Mucosa of descending colon (tissue), 3 donors: ENCODE data around the gene CALCOCO1. TPM values are rescaled to one million over a fixed set of nuclear protein-coding genes. Genes with fewer than 3 reads are reported as not detected.

ENCODE experiments used
- ATAC-seq: fragments of 200-7000 bp; cut with Tn5 transposase; one replicate; pipeline ENCODE4 v1.9.1; 2020; ENCODE audit warnings: mild to moderate bottlenecking, moderate library complexity
- DNase-seq, 3 donors: peaks; one replicate each; pipeline ENCODE4 v3.0.0-alpha.2; 2020
- H3K36me3 ChIP-seq: fragments of 200-600 bp; one replicate; pipeline ENCODE4 v1.8.0; 2021; ENCODE audit warnings: low read depth, mild to moderate bottlenecking
- H3K4me1 ChIP-seq: fragments of 200-600 bp; one replicate; pipeline ENCODE4 v1.8.0; 2021; ENCODE audit warnings: low read depth, mild to moderate bottlenecking
- H3K4me3 ChIP-seq: fragments of 200-600 bp; one replicate; pipeline ENCODE4 v1.8.0; 2021; ENCODE audit warnings: mild to moderate bottlenecking
- H3K9me3 ChIP-seq: fragments of 200-600 bp; one replicate; pipeline ENCODE4 v1.8.0; 2021; ENCODE audit warnings: mild to moderate bottlenecking
- intact Hi-C, 2 donors: fragments of 100-400 bp; cut with DNase I in 1 of 2; cut with micrococcal nuclease in 1 of 2; formaldehyde crosslinking; loops; one replicate each; pipeline versions ENCODE4 v1.11.0 to v1.11.1; 2022; cut with DNase I, micrococcal nuclease
- total RNA-seq, 3 donors: library from RNA; stranded (reverse); fragmentation: NEBNext Ultra II Directional in 2 of 3; extraction: Animal tissue kit (Norgen Biotek cat#: 25700) in 2 of 3; gene quantifications; one replicate each; pipeline versions ENCODE4 v1.2.1 to v1.2.4, GENCODE V29; 2021 to 2023
- TF ChIP-seq, protein P1 (sequence below): fragments of 200-600 bp; IDR thresholded peaks from one replicate; pipeline ENCODE4 v1.8.0; 2022; ENCODE audit warnings: antibody characterized with exemption, mild to moderate bottlenecking
- donor health status: DM: no; HTN: no; CAD: no; lungs with moderate emphysema.
- donor health status: DM: no; HTN: no; CAD: no.
- donor health status: DM: no; HTN: yes; CAD: no.

Gene CALCOCO1
- total RNA-seq, 3 donors from 2014 or later = 62.2 to 235 (median 119) TPM

DNA sequence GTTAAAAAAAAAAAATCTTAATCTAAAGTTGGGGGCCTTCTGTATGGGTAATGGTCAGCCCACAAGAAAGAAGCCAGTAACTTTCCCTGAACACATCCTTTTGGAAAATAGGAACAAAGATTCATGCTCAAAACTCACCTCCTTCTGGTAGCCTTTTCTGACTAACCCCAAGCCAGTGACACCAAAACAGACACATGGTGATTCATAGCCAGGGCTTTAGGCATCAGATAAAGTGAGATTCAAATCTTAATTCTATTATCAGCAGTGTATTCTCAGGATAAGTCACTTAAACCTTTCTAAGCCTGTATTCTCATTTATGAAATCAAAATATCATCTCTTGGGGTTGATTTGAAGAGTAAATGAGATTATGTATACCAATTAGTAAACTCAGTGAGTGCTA lies 56.3 kb downstream of the CALCOCO1 start:
- no peak for DNase-seq
- ATAC-seq = no peak
- no peak overlapping the region for H3K4me3 ChIP-seq
- TF ChIP-seq, protein P1, sequence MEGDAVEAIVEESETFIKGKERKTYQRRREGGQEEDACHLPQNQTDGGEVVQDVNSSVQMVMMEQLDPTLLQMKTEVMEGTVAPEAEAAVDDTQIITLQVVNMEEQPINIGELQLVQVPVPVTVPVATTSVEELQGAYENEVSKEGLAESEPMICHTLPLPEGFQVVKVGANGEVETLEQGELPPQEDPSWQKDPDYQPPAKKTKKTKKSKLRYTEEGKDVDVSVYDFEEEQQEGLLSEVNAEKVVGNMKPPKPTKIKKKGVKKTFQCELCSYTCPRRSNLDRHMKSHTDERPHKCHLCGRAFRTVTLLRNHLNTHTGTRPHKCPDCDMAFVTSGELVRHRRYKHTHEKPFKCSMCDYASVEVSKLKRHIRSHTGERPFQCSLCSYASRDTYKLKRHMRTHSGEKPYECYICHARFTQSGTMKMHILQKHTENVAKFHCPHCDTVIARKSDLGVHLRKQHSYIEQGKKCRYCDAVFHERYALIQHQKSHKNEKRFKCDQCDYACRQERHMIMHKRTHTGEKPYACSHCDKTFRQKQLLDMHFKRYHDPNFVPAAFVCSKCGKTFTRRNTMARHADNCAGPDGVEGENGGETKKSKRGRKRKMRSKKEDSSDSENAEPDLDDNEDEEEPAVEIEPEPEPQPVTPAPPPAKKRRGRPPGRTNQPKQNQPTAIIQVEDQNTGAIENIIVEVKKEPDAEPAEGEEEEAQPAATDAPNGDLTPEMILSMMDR = no peak
- H3K4me1 ChIP-seq = peaks cover 11% of the 10 kb centered on the region
- intact Hi-C loops = loop anchor here (10.0 kb wide), 2 partner anchors 116 to 126 kb away; no protein-coding TSS in a partner anchor
- H3K9me3 ChIP-seq = no peaks in the 10 kb centered on the region
- peaks cover 10% of the 10 kb centered on the region for H3K36me3 ChIP-seq

DNA sequence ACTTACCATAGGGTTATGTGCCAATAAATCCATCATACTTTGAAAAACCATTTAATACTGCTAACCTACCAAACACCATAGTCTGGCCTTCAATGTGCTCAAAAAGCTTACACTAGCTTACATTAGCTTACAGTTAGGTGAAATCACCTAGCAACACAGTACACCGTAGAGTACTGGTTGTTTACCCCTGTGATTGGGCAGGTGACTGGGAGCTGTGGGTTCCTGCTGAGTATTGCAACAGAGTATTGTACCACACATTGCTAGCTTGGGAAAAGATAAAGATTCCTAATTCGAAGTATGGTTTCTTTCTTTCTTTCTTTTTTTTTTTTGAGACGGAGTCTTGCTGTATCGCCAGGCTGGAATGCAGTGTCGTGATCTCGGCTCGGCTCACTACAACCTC lies 56.9 kb downstream of the CALCOCO1 start:
- DNase-seq (no peak), ATAC-seq (no peak)
- TF ChIP-seq, protein P1 = no peak
- Histone ChIP-seq H3K36me3 (peaks cover 10% of the 10 kb centered on the region), H3K4me1 (peaks cover 11% of the 10 kb centered on the region), H3K9me3 (no peaks in the 10 kb centered on the region), H3K4me3 (no peak overlapping the region)
- intact Hi-C loops = loop anchor here (10.0 kb wide), 2 partner anchors 116 to 126 kb away; no protein-coding TSS in a partner anchor

DNA sequence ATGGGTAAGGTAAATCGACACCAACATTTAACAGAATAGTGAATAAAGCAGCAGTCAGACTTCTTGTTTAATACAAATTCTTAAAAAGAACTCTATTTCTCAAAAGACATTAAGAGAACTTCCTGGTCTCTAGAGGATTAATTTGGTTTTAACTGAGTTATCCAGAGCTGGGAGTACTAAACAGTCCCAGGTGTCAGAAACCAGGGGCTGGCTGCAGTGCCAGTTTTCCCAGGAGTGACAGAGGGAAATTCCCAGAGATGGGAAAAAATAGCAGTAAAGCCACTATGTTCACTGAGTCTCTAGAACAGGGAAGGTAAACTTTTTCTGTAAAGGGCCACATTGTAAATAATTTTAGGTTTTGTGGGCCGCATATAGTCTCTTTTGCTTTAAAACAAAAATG lies 60.2 kb downstream of the CALCOCO1 start:
- intact Hi-C loops = no loop called here
- TF ChIP-seq, protein P1 = no peak
- DNase-seq (no peak), ATAC-seq (no peak)
- H3K4me3 ChIP-seq = no peak overlapping the region
- no peaks in the 10 kb centered on the region for H3K9me3 ChIP-seq
- peaks cover 15% of the 10 kb centered on the region for H3K36me3 ChIP-seq
- peaks cover 4% of the 10 kb centered on the region for H3K4me1 ChIP-seq

DNA sequence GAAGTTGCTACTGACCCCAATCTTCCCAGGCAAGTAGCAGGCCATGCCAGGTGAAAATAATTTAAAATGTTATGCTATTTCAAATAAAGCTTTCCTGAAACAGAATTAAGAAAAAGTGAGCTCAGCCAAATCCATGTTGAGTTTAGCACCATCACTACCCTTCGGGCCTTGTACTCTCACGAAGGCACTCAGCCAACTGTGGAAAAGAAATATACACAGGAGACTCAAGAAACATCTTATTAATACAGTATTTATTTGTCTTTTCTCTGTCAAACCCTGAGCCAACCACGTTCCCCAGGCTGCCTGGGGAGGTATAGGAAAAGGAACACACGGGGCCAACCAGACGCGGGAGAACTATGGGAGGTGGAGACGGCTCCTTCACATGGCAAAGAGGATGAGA lies 62.3 kb downstream of the CALCOCO1 start:
- DNase-seq = no peak
- Histone ChIP-seq H3K4me3 (no peak overlapping the region), H3K9me3 (no peaks in the 10 kb centered on the region), H3K36me3 (peaks cover 5% of the 10 kb centered on the region), H3K4me1 (peaks cover 12% of the 10 kb centered on the region)
- TF ChIP-seq, protein P1 = no peak
- ATAC-seq = no peak
- intact Hi-C loops = no loop called here

DNA sequence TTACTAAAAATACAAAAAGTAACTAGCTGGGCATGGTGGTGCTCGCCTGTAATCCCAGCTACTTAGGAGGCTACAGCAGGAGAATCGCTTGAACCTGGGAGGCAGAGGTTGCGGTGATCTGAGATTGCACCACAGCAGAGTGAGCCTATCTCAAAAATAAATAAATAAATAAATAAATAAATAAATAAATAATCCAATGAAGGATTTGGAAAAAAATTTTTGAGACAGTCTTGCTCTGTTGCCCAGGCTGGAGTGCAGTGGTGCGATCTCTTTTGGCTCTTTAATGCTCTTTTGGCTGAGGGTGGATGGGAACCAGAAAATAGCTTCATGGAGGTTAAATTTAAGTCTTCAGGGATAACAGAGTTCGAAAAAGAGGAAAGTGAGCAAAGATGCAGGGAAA lies 63.1 kb downstream of the CALCOCO1 start:
- intact Hi-C loops = no loop called here
- H3K36me3 ChIP-seq = peaks cover 5% of the 10 kb centered on the region
- no peak for ATAC-seq

More for the DNA sequence above, 63.1 kb downstream of the CALCOCO1 start:
- no peaks in the 10 kb centered on the region for H3K9me3 ChIP-seq
- H3K4me3 ChIP-seq = no peak overlapping the region
- DNase-seq = no peak
- peaks cover 19% of the 10 kb centered on the region for H3K4me1 ChIP-seq
- TF ChIP-seq, protein P1 = no peak
